WTC11 (cell line): ENCODE results near the gene FABP1.

Experiments used
- FOXP1 ChIP-seq: sonication (generic); formaldehyde crosslinking; IDR thresholded peaks from 2 replicates; pipeline ENCODE4 v1.8.0; 2022; ENCODE audit warnings: missing genetic modification reagents, mild to moderate bottlenecking, moderate library complexity, borderline replicate concordance
- MYBL2 ChIP-seq: sonication (generic); formaldehyde crosslinking; IDR thresholded peaks from 2 replicates; pipeline ENCODE4 v1.8.1; 2023; ENCODE audit warnings: mild to moderate bottlenecking, moderate library complexity, missing genetic modification reagents
- NFYB ChIP-seq: sonication (generic); formaldehyde crosslinking; conservative IDR thresholded peaks from 2 replicates; pipeline ENCODE4 v1.8.0; 2022; ENCODE audit warnings: low read depth, missing genetic modification reagents
- NR2C2 ChIP-seq: sonication (generic); formaldehyde crosslinking; IDR thresholded peaks from 2 replicates; pipeline ENCODE4 v1.8.0; 2022; ENCODE audit warnings: mild to moderate bottlenecking, missing genetic modification reagents
- TEAD4 ChIP-seq: sonication (generic); formaldehyde crosslinking; IDR thresholded peaks from 2 replicates; pipeline ENCODE4 v1.8.0; 2022; ENCODE audit warnings: mild to moderate bottlenecking, missing genetic modification reagents
- ZNF121 ChIP-seq: sonication (generic); formaldehyde crosslinking; IDR thresholded peaks from 2 replicates; pipeline ENCODE4 v1.8.0; 2023; ENCODE audit warnings: missing genetic modification reagents
- TF ChIP-seq, protein P1 (sequence below): fragments of 200-600 bp; IDR thresholded peaks from 2 replicates; pipeline ENCODE4 v1.8.0; 2022; ENCODE audit warnings: antibody characterized with exemption
- TF ChIP-seq, protein P2 (sequence below): sonication (generic); formaldehyde crosslinking; IDR thresholded peaks from 2 replicates; pipeline ENCODE4 v1.8.0; 2022; ENCODE audit warnings: mild to moderate bottlenecking, missing genetic modification reagents

DNA sequence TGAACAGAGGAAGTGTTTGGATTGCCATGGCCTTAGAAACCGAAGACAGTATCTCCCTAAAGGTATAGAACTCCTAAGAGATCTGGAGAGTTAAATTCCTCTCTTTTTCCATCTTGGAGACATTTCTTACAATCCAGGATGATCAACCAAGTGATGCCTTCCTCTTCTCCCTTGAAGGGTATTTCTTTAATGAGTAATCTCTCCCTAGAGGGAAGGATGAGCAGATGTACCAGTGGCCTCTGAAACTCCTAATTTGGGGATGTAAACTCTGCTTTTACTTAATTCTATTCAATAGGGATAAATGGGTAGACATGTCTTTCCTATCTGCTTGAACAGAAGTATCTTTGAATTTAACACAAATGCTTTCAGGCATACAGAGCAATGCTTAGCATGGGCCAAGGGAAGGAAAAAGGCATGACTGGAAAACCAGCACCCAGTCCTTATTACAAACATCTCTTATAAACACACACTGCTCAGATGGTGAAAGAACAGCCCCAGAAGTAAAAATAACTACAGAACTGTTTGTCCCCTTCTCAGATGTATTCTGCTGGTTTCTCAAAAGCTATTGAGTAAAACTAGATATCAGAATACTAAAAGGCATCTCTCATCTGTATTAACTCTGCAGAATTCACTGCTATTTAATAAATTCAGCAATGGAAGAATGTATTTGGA, 37.6 kb upstream of the FABP1 start:
- TF ChIP-seq ZNF121 (no peak), FOXP1 (CRISPR knock-in tag) (no peak), TEAD4 (CRISPR knock-in tag) (no peak), NR2C2 (no peak), MYBL2 (no peak), NFYB (CRISPR knock-in tag) (no peak)
- TF ChIP-seq, protein P1, sequence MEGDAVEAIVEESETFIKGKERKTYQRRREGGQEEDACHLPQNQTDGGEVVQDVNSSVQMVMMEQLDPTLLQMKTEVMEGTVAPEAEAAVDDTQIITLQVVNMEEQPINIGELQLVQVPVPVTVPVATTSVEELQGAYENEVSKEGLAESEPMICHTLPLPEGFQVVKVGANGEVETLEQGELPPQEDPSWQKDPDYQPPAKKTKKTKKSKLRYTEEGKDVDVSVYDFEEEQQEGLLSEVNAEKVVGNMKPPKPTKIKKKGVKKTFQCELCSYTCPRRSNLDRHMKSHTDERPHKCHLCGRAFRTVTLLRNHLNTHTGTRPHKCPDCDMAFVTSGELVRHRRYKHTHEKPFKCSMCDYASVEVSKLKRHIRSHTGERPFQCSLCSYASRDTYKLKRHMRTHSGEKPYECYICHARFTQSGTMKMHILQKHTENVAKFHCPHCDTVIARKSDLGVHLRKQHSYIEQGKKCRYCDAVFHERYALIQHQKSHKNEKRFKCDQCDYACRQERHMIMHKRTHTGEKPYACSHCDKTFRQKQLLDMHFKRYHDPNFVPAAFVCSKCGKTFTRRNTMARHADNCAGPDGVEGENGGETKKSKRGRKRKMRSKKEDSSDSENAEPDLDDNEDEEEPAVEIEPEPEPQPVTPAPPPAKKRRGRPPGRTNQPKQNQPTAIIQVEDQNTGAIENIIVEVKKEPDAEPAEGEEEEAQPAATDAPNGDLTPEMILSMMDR, result no peak
- TF ChIP-seq, protein P2, sequence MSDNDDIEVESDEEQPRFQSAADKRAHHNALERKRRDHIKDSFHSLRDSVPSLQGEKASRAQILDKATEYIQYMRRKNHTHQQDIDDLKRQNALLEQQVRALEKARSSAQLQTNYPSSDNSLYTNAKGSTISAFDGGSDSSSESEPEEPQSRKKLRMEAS, result no peak
